Tibial artery (tissue), 4 donors: ENCODE data around the gene ZDHHC12.

Experiments
- DNase-seq, 2 donors: peaks; one replicate each; pipeline ENCODE4 v3.0.0-alpha.2; 2019
- H3K27ac ChIP-seq, 2 donors: fragments of 200-600 bp; sonication (generic) in 1 of 2; 1 replicate in 1 of 2; 2 replicates in 1 of 2; pipeline ENCODE4 v1.5.1; 2018 to 2019; ENCODE audit warnings: mild to moderate bottlenecking in 1 of 2
- H3K27me3 ChIP-seq, 2 donors: fragments of 200-600 bp; sonication (generic) in 1 of 2; one replicate each; pipeline versions ENCODE4 v1.5.1 to v1.6.0; 2016 to 2019
- H3K36me3 ChIP-seq, 3 donors: fragments of 200-600 bp; sonication (generic) in 2 of 3; one replicate each; pipeline ENCODE4 v1.5.1; 2016 to 2019; ENCODE audit warnings: mild to moderate bottlenecking in 2 of 3
- H3K4me1 ChIP-seq, 4 donors: fragments of 200-600 bp; sonication (generic) in 2 of 4; 1 replicate in 3 of 4; 2 replicates in 1 of 4; pipeline ENCODE4 v1.5.1; 2016 to 2019
- H3K4me3 ChIP-seq, 2 donors: fragments of 200-600 bp; sonication (generic) in 1 of 2; 1 replicate in 1 of 2; 2 replicates in 1 of 2; pipeline ENCODE4 v1.5.1; 2018 to 2019; ENCODE audit warnings: mild to moderate bottlenecking in 2 of 2
- H3K9me3 ChIP-seq, 3 donors: fragments of 200-600 bp; sonication (generic) in 1 of 3; one replicate each; pipeline ENCODE4 v1.5.1; 2016 to 2019
- intact Hi-C: fragments of 100-400 bp; cut with DNase I; formaldehyde crosslinking; loops from one replicate; pipeline ENCODE4 v1.15.0; 2023; ENCODE audit warnings: low total_unique reads
- TF ChIP-seq, protein P1 (sequence below), 2 experiments: fragments of 200-600 bp in 1 of 2; fragments of 450-650 bp in 1 of 2; IDR thresholded peaks; one replicate each; pipeline ENCODE4 v1.5.1; 2017 to 2019; ENCODE audit warnings: antibody characterized with exemption in 2 of 2, mild to moderate bottlenecking in 1 of 2, moderate library complexity in 1 of 2

The ZDHHC12 gene

GRCh38 chr9:128723352-128723865, 518 bp downstream of the ZDHHC12 start:
- TF ChIP-seq, protein P1, sequence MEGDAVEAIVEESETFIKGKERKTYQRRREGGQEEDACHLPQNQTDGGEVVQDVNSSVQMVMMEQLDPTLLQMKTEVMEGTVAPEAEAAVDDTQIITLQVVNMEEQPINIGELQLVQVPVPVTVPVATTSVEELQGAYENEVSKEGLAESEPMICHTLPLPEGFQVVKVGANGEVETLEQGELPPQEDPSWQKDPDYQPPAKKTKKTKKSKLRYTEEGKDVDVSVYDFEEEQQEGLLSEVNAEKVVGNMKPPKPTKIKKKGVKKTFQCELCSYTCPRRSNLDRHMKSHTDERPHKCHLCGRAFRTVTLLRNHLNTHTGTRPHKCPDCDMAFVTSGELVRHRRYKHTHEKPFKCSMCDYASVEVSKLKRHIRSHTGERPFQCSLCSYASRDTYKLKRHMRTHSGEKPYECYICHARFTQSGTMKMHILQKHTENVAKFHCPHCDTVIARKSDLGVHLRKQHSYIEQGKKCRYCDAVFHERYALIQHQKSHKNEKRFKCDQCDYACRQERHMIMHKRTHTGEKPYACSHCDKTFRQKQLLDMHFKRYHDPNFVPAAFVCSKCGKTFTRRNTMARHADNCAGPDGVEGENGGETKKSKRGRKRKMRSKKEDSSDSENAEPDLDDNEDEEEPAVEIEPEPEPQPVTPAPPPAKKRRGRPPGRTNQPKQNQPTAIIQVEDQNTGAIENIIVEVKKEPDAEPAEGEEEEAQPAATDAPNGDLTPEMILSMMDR (IDR thresholded peaks at IDR 0.05), result no peak
- Histone ChIP-seq H3K4me3 (peak overlapping the region; percentile 59 to 80), H3K27me3 (no peaks in the 10 kb centered on the region), H3K27ac (peak overlapping the region; percentile 79 to 91), H3K4me1 (peaks cover 0 to 19% (median 10%) of the 10 kb centered on the region in 4 donors), H3K9me3 (no peaks in the 10 kb centered on the region), H3K36me3 (peaks cover 0 to 28% (median 8%) of the 10 kb centered on the region in 3 donors)
- DNase-seq, result no peak
- intact Hi-C loops, result no loop called here

DNA sequence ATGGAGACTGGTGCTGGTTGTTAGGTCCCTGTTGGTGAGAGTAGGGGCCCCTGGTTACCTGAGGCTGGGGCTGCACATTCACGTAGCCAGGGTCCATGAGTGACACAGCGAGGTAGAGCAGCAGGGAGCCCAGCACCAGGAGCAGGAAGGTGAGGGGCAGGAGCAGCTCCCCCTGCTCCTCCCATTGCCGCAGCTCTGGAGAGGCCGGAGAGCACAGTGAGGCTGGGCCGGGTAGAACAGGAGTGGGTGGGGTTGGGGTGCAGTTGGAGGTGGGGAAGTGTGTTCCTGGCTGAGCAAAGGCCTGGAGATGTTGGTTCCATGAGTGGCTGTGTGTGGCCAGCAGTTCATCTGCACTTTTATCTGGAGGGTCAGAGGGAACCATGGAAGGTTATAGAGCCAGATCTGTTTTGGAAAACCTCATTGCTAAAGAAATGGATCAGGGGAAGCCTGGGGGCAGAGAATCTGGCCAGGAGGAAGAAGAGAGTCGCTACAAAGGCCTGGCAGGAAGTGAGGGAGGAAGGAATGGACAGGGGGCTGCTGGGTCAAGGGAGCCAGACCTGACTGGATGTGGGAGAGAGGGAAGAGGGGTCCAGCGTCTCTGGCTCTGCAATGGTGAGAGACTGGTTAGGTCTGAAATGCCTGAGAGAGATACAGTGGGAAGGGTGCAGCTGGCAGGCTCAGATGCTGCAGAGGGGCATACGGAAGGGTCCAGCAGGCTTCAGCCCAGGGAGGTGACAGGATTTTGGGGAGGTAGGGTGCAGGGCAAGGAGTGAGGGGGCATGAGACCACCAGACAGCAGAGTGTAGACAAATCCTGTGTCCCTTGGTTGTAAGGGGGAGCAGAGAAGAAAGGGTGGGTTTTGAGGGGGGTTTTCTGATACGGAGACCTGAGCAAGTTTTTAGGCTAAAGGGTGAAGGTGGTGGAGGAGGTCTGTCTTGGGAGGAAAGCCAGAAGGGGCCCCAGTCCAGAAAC, 1.3 kb downstream of the ZDHHC12 start:
- Histone ChIP-seq H3K4me1 (peaks cover 0 to 19% (median 10%) of the 10 kb centered on the region in 4 donors), H3K27me3 (no peaks in the 10 kb centered on the region), H3K36me3 (peaks cover 0 to 28% (median 8%) of the 10 kb centered on the region in 3 donors), H3K27ac (peak overlapping the region; percentile 79 to 91), H3K4me3 (no peak overlapping the region), H3K9me3 (no peaks in the 10 kb centered on the region)
- TF ChIP-seq, protein P1 (IDR thresholded peaks at IDR 0.05), result no peak
- intact Hi-C loops, result no loop called here
- no peak for DNase-seq

- Histone ChIP-seq H3K27me3 (no peaks in the 10 kb centered on the region), H3K27ac (no peak overlapping the region), H3K4me3 (no peak overlapping the region), H3K4me1 (peaks cover 0 to 19% (median 10%) of the 10 kb centered on the region in 4 donors), H3K9me3 (no peaks in the 10 kb centered on the region), H3K36me3 (peaks cover 0 to 28% (median 8%) of the 10 kb centered on the region in 3 donors)
- intact Hi-C loops, result no loop called here
- TF ChIP-seq, protein P1 (IDR thresholded peaks at IDR 0.05), result no peak
- DNase-seq, result no peak
Observed at GRCh38 chr9:128721487-128722010, 2.4 kb downstream of the ZDHHC12 start.

DNA sequence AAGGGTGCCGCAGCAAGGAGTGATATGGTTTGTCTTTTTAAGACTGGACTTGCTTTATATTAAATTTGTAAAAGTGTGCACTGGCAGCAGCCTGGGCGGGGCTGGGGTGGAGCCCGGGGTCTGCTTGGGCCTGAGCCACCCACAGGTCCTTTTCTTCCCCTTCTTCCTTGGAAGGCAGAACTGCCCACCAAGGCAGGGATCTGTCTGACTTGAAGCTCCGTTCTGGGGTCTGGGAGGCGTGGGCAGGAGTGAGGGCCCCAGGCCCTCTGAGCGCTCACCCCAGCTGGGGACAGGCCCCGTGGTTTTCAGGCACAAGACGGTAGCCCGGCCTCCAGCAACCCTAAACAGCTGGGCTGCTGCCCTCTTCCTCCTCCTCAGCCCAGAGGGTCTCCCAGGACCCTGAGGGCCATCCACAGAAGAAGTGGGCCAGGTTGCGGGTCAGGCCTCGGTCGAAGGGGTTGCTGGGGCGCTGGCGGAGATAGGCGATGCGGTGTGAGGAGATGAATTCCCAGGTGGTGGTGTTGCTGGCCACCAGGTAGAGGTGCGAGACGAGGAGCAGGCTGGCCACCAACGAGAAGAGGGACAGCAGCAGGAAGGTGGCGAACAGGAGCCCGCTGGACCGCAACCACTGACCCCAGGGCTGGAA, 3.0 kb downstream of the ZDHHC12 start:
- intact Hi-C loops, result no loop called here
- Histone ChIP-seq H3K4me1 (peaks cover 0 to 19% (median 10%) of the 10 kb centered on the region in 4 donors), H3K36me3 (peaks cover 0 to 28% (median 8%) of the 10 kb centered on the region in 3 donors), H3K27me3 (no peaks in the 10 kb centered on the region), H3K9me3 (no peaks in the 10 kb centered on the region), H3K4me3 (no peak overlapping the region), H3K27ac (no peak overlapping the region)
- DNase-seq, result no peak
- TF ChIP-seq, protein P1 (IDR thresholded peaks at IDR 0.05), result no peak

GRCh38 chr9:128719919-128720605, 3.9 kb downstream of the ZDHHC12 start:
- H3K9me3 ChIP-seq, result no peaks in the 10 kb centered on the region
- TF ChIP-seq, protein P1 (IDR thresholded peaks at IDR 0.05), result no peak
- H3K36me3 ChIP-seq, result peaks cover 0 to 28% (median 8%) of the 10 kb centered on the region in 3 donors
- H3K4me1 ChIP-seq, result peaks cover 0 to 19% (median 10%) of the 10 kb centered on the region in 4 donors
- intact Hi-C loops, result no loop called here
- no peaks in the 10 kb centered on the region for H3K27me3 ChIP-seq
- H3K27ac ChIP-seq, result no peak overlapping the region
- no peak for DNase-seq
- H3K4me3 ChIP-seq, result no peak overlapping the region
